HL-60/S4 (cell line): ENCODE measurements around the gene KEAP1.

ENCODE experiments used
- in situ Hi-C: fragments of 300-500 bp; cut with MboI; formaldehyde crosslinking; loops from 2 replicates; pipeline ENCODE4 v1.14.3; 2022; ENCODE audit warnings: low sequenced_read_pairs

KEAP1 gene

DNA sequence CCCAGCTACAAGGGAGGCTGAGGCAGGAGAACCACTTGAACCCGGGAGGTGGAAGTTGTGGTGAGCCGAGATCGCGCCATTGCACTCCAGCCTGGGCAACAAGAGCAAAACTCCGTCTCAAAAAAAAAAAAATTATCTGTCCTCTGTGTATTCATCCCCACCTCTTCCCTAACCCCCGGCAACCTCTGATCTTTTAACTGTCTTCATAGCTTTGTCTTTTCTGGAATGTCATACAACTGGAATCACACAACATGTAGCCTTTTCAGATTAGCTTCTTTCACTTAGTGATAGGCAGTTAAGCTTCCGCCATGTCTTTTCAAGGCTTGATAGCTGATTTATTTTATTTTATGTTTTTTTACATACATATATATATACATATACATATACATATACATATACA lies 22.5 kb upstream of the KEAP1 start:
- in situ Hi-C loops: no loop called here

DNA sequence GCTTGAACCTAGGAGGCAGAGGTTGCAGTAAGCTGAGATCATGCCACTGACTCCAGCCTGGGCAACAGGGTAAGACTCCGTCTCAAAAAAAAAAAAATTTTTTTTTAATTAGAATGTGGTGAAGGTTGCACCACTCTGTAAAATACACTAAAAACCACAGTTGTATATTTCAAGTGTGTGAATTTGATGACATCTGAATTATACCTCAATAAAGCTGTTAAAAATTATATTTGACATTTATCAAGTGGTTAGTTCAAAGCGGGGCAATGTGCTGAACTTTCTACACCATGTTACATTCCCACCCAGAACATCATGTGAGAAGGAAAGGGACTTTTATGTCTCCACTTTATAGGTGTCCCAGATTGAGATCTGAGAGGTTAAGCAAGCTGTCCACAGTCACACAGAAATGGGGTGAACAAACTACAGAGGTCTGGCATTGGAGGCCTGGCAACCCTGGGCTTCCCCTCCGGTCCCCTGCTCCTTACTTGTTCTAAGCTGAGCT lies 20.0 kb upstream of the KEAP1 start:
- in situ Hi-C loops: no loop called here

DNA sequence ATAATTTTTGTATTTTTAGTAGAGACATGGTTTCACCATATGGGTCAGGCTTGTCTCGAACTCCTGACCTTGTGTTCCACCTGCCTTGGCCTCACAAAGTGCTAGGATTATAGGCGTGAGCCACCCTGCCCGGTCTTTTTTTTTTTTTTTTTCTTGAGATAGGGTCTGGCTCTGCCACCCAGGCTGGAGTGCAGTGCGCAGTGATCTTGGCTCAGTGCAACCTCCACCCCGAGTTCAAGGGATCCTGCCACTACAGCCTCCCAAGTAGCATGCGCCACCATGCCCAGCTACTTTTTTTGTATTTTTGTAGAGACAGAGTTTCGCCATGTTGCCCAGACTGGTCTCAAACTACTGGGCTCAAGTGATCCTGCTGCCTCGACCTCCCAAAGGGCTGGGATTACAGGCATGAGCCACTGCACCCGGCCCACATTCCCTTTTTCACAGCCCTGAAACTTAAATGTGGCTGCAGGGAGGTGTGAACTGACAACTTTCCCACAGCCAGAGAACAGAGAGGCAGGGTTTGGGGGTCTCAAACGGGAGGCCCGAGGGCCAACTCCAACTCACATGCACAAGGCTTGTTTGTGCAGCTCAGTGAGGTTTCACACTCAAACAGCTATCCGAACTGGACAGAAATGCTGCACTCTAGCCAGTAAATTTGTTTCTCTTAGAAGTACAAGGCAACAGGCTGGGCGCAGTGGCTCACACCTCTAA lies 18.5 kb upstream of the KEAP1 start:
- in situ Hi-C loops: no loop called here

DNA sequence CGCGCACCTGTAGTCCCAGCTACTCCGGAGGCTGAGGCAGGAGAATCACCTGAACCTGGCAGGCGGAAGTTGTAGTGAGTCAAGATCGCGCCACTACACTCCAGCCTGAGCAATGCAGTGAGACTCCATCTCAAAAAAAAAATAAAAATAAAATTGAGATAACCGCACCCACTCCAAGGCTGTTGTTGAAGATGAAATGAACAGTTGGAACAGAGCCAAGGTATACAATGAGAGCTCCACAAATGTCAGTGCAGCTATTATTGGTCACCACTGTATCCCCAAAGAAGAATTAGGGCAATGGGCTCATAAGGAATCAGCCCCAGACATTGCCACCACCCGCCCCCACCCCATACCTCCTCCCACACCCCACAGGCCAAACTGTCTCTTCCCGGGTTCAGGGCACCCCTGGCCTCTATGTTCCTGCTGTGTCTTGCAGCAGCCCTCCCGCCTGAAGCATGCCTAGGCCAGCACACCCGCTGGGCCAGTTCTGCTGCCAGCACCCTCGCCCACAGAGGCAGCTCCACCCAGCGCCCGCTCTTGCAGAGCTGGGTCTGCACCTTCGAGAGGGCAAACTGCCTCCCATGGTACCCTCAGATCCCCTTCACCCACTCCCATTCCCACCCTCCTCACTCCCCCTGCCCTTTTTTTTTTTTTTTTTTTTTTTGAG lies 17.6 kb upstream of the KEAP1 start:
- in situ Hi-C loops: no loop called here

DNA sequence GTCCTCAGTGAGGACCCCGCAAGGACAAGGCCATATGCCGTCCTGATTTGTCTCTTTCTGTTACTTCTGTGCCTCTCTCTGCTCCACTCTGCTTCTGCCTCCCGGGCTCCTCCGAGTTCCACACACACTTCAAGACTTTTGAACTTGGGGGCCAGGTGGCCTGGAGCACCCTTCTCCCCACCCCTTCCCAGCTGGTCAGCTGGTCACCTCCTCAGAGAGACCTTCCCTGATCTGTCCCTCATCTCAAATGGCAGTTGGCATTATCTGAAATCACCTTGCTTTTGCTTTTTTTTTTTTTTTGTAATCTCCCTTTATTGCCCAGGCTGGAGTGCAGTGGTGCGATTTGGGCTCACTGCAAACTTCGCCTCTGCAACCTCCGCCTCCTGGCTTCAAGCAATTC lies 16.3 kb upstream of the KEAP1 start:
- in situ Hi-C loops: no loop called here

DNA sequence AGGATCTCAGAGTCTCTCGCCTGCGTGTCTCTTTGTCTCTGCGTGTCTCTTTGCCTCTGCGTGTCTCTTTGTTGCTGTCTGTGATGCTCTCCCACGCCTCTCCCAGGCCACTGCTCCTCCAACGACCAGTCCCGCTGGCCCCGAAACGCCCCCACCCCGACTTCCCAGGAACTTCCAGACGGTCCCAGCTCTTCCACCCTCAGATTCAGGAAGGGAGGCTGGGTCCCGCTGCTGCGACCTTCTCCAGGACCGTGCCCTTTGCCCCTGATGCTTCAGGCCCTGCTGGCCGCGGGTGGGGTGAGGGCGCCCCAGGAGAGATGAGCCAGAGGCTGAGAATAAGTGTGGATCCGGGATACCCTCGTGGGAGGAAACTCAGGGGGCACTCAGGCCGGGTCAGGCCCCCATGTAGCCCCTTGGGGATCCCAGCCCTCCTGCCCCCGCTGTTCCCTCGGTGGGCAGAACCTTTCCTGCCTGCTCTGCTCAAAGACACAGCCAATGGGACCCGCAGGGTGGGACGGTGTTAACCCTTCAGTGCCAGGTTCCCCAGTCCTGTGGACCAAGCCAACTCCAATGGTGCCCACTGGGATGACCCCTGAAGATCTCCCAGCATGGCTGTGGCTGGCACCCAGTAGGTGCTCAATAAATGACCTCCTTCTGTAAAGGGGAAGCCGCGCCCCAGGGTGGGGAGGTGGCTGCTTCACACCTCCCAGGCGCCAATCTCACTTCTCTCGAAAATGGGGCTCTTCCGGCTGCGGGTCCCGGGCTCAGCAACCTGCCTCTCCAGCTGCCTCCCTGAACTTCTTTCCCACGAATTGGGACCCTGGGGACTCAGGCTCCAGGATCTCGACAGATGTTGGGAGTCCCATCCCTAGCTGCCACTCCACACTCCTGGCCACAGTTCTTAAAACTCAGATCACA lies 15.5 kb upstream of the KEAP1 start:
- in situ Hi-C loops: no loop called here

DNA sequence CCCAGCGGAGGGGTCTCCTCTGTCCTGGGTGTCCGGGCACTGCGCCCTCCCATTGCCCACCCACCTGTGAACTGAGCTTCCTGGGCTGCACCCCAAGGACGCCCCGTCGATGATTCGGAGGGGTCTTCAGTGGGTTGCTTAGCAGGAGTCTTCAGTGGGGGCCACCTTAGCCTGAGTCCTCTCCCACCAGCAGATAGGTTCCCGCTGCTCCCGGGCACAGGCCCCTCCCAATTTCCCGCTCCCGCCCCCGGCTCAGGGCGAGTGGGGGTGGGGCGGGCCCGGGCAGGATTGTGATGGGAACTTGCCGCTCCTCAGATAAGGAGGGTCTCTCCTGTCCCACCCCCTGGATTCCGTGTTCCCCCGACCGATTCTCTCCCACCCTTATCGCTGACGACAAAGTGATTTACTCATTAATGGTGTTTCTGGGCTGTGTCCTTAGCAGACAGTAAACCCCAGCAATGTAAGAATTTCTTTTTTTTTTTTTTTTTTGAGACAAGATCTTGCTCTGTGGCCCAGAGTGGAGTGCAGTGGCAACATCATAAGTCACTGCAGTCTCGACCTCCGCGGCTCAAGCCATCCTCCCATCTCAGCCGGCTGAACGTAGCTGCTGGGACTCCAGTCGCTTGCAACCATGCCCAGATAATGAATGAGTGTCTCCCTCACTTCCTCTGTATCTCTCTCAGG lies 14.7 kb upstream of the KEAP1 start:
- in situ Hi-C loops: no loop called here

DNA sequence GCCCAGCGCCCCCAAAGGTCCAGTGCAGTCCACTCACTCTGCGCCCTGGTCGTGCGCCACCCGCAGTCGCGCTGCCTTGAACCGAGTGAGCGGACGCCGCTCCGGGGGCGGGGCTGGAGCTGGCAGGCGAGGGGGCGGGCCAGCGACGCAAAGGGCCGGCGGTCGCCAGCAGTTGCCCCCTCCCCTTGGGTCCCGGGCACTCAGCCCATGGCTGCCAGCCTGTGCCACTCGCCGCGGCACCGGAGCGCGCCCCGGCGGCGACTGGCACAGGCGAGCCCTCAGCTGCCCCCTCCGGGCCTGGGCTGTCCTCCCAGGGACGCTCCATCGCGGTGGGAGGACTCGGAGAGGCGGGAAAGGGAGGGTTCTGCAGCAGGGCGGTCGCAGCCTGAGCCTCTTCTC lies 14.2 kb upstream of the KEAP1 start, which contains the start of gene S1PR5:
TSS of gene S1PR5 (minus strand) at position 87 of the 399 bp plus-strand sequence. CDS start 2,436 bp downstream, outside the sequence.
- in situ Hi-C loops: no loop called here

DNA sequence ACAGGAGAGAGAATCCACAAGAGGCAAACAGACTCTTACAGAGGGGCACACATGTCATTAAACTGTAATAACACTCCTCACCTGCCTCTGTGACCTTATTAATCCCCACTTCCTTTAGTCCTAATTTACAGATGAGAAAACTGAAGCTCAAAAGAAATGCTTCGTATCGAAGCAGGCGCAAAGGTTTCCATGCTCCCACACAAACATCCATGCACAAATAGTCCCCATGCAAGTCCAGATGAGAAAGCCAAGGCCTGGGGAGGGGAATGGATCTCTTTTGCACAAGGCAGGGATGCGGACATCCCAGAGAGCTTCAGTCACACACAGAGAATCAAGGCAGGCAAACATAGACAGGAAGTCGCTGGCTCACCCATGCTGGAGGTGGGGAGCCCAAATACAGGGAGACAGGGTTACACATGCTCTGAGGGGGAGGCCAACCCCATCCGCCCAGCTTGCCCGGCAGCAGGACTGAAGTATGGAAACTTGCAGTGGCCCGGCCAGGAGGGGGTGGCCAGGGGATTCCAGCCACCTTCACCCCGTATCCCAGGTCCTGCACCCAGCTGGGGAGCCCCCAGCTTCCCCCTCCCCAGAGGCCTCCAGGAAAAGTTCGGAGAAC lies 13.6 kb upstream of the KEAP1 start:
- in situ Hi-C loops: no loop called here

DNA sequence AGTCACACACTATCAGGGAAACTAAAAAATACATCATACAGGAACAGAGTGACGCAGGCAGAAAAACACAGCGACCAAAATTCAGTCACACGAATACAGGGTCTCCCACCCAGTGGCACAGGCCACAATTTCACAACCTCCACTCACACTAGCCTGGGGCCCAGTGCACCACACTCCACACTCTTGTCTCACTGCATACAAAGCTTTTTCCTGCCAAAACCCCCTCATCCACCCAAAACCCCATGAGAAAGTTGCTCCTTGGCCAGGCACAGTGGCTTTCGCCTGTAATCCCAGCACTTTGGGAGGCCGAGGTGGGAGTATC lies 12.9 kb upstream of the KEAP1 start:
- in situ Hi-C loops: no loop called here

DNA sequence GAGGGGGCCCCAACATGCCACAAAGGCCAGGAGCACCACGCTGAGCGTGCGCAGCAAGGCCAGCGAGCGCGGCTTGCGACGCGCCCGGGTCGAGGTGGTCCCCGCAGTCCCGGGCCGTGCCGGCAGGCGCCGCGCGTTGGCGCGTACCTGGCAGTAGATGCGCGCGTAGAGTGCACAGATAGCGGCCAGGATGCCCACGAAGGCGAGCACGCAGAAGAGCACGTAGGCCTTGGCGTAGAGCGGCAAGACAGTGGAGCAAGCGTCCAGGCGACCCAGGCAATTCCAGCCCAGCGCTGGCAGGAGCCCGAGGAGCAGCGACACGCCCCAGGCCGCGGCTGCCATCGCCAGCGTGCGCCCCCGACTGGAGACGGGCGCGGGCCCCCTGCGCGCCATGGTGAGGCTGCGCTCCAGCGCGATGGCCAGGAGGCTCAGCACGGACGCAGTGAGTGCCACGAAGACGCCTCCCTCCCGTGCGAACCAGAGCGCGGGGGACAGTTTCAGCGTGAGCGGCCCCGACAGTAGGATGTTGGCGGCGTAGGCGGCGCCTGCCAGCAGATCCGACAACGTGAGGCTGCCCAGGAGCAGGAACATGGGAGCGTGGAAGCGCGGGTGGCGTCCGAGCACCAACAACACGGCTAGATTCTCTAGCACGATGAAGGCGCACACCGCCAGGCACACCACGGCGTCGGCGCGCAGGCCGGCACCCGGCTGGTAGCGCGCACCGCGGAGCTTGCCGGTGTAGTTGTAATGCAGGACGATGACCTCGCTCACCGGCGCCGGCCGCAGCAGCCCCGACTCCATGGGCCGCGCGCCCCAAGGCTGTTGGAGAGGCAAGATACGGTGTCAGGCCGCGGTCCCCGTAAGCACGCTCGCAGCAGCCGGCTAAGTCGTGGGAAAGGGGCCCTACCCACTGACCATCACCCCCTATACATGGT lies 11.3 kb upstream of the KEAP1 start:
- in situ Hi-C loops: no loop called here

DNA sequence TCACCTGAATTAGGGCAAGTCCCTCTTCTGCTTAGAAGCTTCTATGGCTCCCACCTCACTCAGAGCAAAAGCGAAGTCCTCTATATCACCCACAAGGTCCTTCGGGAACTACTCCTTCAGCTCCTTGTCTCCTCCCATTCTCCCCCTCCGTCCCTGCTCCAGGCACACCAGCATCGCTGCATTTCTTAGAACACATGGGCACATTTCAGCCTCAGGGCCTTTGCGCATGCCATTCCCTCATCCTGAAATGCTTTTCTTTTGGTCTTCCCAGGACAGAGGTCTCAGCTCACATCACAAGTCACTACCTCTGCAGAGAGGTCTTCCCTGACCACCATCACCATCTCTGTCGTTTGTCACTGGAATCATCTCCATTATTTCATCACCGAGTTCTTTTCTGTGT lies 10.1 kb upstream of the KEAP1 start:
- in situ Hi-C loops: no loop called here

DNA sequence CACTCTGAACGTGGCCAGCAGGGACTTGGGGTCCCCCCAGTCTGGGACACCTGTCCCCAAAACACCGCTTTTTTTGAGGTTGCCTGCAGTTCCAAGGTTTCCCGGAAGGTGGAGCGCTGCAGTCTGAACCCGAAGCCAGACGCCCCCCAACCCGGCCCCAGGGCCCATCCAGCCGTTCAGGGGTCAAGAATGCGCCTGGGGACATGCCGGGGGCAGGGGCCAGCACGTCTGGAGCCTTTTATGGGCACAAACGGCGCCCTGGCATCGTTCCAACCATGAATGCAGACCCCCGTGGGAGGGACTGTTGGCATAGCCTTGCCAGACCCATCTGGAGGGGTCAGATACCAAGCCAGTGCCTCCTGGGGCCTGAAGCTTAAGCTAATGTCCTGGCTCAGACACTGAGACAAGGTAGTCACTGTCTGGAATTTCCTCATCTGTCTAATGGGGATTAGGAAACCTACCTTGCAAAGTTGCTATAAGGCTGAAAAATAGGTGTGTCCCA lies 7.2 kb upstream of the KEAP1 start:
- in situ Hi-C loops: no loop called here

DNA sequence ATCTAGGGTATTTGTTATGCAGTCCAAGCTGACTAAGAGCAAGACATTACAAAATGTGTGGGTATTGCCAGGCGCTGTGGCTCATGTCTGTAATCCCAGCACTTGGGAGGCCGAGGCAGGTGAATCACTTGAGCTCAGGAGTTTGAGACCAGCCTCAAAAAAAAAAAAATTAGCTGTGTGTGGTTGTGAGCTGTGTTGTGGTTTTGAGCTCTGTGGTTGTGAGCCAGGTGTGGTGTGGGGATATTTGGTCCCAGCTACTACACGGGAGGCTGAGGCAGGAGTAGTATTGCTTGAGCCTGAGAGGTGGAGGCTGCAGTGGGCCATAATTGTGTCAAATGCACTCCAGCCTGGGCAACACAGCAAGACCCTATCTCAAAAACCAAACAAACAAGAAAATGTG lies 5.6 kb upstream of the KEAP1 start:
- in situ Hi-C loops: no loop called here

DNA sequence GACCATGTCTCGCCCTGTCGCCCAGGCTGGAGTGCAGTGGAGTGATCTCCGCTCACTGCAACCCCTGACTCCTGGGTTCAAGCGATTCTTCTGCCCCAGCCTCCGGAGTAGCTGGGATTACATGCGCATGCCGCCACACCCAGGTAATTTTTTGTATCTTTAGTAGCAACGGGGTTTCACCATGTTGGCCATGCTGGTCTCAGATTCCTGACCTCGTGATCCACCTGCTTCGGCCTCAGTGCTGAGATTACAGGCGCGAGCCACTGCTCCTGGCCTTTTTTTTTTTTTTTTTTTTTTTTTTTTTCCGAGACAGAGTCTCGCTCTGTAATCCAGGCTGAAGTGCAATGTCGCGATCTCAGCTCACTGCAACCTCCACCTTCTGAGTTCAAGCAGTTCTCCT lies 4.9 kb upstream of the KEAP1 start:
- in situ Hi-C loops: no loop called here

DNA sequence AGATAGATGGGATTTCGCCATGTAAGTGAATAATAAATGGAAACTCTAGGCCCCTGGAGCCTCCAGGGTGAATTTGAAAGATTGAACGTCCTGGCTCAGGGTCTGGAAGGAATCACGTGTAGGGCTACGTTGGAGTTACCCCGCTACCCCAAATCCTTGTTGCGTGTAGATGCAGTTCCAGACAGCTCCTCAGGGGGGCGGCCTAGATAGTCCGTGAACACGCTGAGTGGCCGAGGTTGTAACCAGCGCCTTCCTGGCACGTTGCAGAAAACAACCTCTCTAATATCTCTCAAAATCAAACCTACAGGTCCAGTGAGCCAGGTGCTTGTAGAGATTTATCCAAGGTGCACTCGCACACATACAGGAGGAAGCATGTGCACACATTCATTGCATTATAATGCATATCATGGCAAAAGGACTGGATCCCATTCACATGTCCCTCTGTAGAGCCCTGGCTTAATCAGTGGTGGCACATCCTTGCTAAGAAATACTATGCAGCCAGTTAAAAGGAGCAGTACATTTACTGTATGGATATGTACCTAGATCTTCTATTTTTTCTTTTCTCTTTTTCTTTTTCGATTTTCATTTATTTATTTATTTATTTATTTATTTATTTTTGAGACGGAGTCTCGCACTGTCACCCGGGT lies 2.5 kb upstream of the KEAP1 start:
- in situ Hi-C loops: no loop called here

DNA sequence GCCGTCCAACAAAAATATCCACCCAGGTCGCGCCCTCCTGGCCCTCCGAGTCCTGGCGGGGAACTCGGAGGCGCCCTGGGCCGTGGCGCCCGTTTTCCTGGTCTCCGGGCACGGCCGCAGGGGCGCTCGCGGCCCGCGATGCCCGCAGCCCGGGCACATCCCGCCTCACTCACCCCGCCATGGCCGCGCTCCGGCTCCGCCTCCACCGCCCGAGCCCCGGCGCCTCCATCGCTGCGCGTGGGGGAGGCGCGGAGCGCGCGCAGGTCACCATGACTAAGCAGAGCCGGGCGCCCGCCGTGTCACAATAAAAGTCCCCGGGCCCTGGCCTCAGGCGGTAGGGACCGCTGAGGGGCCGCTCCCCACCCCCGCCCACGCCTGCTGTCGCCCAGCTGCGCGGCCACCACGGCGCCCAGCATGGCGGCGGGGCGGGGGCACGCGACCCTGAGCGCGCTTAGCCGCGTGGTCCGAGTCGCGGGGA lies 593 bp downstream of the KEAP1 start:
- in situ Hi-C loops: no loop called here

DNA sequence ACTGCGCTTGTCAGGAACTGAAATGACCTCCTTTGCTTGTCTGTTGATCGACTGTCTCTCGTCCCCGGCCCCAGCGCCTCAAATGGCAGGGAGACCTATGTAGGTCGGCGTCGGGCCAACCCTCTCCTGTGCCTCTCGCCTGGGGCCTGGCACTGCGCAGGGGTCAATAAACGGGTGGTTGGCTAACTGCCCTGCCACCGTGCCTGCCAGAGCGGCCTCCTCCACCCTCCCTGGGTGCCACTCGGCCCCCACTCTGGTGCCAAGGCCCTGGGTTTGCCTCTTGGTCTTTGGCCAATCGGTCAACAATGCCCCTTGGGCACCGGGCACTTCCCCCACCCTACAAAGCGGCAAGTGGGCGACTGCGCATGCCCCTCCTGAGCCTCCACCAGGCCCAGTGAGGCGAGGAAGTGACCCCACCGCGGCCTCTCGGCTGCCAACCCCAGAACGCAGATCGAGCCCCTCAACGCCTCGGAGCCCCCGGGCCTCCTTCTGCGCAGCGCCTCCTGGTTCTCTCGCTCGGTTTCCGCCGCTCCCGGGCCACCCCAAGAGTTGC lies 1.1 kb downstream of the KEAP1 start:
- in situ Hi-C loops: no loop called here

DNA sequence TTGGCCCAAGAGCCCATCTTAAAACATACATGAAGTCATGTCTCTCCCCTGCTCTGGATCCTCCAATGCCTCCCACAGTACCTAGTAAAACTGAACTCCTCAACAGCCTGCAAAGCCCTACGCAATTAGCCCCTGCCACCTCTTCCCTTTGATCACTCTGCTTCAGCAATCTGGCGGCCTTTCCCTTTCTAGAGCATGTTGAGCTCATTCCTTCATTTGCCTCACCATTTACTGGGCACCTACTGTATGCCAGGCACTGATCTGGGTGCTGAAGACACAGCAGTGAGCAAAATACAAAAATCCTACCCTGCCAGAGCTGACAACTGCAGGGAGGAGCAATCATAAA lies 2.9 kb downstream of the KEAP1 start:
- in situ Hi-C loops: no loop called here
